DND-41 (cell line): Measurements from ENCODE around the gene EPC1.

ENCODE experiments used
- ATAC-seq: fragments of 200-7000 bp; cut with Tn5 transposase; 3 replicates; pipeline ENCODE4 v1.9.1; 2021; ENCODE audit warnings: low read depth; ENCODE audit not compliant: insufficient read depth
- DNase-seq: peaks from one replicate; pipeline ENCODE4 v3.0.0-alpha.2; 2020
- H2AFZ ChIP-seq: 2 replicates; pipeline ENCODE4 v1.6.0; 2012; ENCODE audit warnings: low read depth, low read length
- H3K27ac ChIP-seq: 2 replicates; pipeline ENCODE4 v1.5.1; 2012; ENCODE audit warnings: low read length, inconsistent platforms
- H3K27me3 ChIP-seq: fragments of 200-600 bp; sonication (generic); 2 replicates; pipeline ENCODE4 v1.6.0; 2012; ENCODE audit warnings: low read length, mild to moderate bottlenecking, inconsistent platforms; ENCODE audit not compliant: insufficient read depth, poor library complexity
- H3K36me3 ChIP-seq: 2 replicates; pipeline ENCODE4 v1.5.1; 2012; ENCODE audit warnings: low read length, inconsistent platforms; ENCODE audit not compliant: insufficient read depth
- H3K4me1 ChIP-seq: 2 replicates; pipeline ENCODE4 v1.5.1; 2012; ENCODE audit warnings: mild to moderate bottlenecking, low read length; ENCODE audit not compliant: insufficient read depth
- H3K4me2 ChIP-seq: 2 replicates; pipeline ENCODE4 v1.6.0; 2012; ENCODE audit warnings: mild to moderate bottlenecking, moderate library complexity, low read length, inconsistent platforms; ENCODE audit not compliant: insufficient read depth
- H3K4me3 ChIP-seq, 2 experiments: fragments of 200-600 bp in 1 of 2; shearing (Covaris generic) in 1 of 2; 2 replicates each; pipeline ENCODE4 v1.5.1; 2012 to 2016; ENCODE audit warnings: inconsistent platforms in 2 of 2, low read length in 2 of 2, mild to moderate bottlenecking in 2 of 2, low read depth in 1 of 2, moderate library complexity in 1 of 2
- H3K79me2 ChIP-seq: 2 replicates; pipeline ENCODE4 v1.6.0; 2012; ENCODE audit warnings: low read length, inconsistent platforms; ENCODE audit not compliant: insufficient read depth
- H3K9ac ChIP-seq: 2 replicates; pipeline ENCODE4 v1.6.0; 2012; ENCODE audit warnings: low read depth, mild to moderate bottlenecking, inconsistent platforms, low read length, moderate library complexity
- H3K9me3 ChIP-seq: 2 replicates; pipeline ENCODE4 v1.5.1; 2012; ENCODE audit warnings: low read length, moderate library complexity, mild to moderate bottlenecking, inconsistent platforms; ENCODE audit not compliant: insufficient read depth, severe bottlenecking
- H4K20me1 ChIP-seq: 2 replicates; pipeline ENCODE4 v1.6.0; 2012; ENCODE audit warnings: low read length; ENCODE audit not compliant: insufficient read depth
- EZH2 ChIP-seq: IDR thresholded peaks from 3 replicates; pipeline ENCODE4 v1.6.1; 2012; ENCODE audit warnings: borderline replicate concordance, low read depth, mild to moderate bottlenecking, moderate library complexity, low read length, inconsistent platforms; ENCODE audit not compliant: severe bottlenecking
- TF ChIP-seq, protein P1 (sequence below): IDR thresholded peaks from 2 replicates; pipeline ENCODE4 v1.5.1; 2012; ENCODE audit warnings: borderline replicate concordance, low read length, moderate library complexity, mild to moderate bottlenecking; ENCODE audit not compliant: poor library complexity, severe bottlenecking; ENCODE audit errors: extremely low read depth

EPC1 gene

DNA sequence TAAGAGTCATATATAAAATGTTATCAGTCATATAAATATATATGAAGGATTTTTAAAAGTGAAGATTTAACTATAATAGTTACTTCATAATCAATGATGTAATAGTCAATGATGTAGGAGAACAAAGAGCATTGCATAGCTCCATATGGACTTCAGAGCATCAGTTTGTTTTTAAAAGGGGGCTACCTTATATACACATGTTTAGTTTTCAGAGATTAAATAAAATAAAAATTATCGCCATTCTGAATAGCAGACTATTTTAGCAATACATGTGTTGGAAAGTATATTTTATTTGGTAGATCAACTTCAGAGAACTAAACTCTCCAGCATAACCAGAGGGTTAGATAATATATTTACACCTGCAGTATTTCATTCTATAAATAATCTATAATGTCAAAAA lies 29.1 kb upstream of the EPC1 start:
- peak overlapping the region; percentile 94 for H3K27ac ChIP-seq
- ATAC-seq (no peak), DNase-seq (no peak)
- peak overlapping the region; percentile 79 for H3K9ac ChIP-seq
- peak overlapping the region; percentile 73 to 86; a peak in 3 of 4 replicates for H3K4me3 ChIP-seq
- no peak for TF ChIP-seq EZH2
- TF ChIP-seq, protein P1, sequence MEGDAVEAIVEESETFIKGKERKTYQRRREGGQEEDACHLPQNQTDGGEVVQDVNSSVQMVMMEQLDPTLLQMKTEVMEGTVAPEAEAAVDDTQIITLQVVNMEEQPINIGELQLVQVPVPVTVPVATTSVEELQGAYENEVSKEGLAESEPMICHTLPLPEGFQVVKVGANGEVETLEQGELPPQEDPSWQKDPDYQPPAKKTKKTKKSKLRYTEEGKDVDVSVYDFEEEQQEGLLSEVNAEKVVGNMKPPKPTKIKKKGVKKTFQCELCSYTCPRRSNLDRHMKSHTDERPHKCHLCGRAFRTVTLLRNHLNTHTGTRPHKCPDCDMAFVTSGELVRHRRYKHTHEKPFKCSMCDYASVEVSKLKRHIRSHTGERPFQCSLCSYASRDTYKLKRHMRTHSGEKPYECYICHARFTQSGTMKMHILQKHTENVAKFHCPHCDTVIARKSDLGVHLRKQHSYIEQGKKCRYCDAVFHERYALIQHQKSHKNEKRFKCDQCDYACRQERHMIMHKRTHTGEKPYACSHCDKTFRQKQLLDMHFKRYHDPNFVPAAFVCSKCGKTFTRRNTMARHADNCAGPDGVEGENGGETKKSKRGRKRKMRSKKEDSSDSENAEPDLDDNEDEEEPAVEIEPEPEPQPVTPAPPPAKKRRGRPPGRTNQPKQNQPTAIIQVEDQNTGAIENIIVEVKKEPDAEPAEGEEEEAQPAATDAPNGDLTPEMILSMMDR: no peak
- H3K4me1 ChIP-seq: peaks cover 42% of the 10 kb centered on the region
- peak overlapping the region; percentile 66 for H3K4me2 ChIP-seq
- H3K9me3 ChIP-seq: no peaks in the 10 kb centered on the region
- no peaks in the 10 kb centered on the region for H3K27me3 ChIP-seq
- H3K79me2 ChIP-seq: peaks cover 78% of the 10 kb centered on the region
- H3K36me3 ChIP-seq: 0 out of 2 replicates have a peak, but pooled peaks cover 7% of the 10 kb centered on the region
- H4K20me1 ChIP-seq: peaks cover 3% of the 10 kb centered on the region
- H2AFZ ChIP-seq: no peak overlapping the region

DNA sequence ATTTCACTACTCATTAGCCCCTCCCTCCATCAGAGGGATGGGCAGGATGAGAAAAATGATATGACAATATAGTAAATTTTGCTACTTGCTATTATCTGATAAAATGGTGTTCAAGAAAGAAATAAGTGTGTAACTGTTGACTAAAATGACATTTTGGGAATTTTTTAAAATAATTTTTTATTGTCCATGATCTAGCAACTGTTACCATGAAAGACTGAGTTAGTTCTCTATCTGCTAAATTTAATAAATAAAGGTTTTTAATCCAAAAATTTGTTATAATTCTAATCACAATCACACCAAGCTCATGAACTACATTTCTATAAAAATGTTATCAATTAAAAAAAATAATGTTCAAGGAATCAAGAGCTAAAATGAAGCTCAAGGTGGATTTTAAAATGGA lies 28.7 kb upstream of the EPC1 start:
- Histone ChIP-seq H3K27me3 (no peaks in the 10 kb centered on the region), H3K4me2 (peak overlapping the region; percentile 66), H3K4me3 (peak overlapping the region; percentile 73 to 86; a peak in 2 of 4 replicates), H3K4me1 (peaks cover 42% of the 10 kb centered on the region), H3K79me2 (peaks cover 83% of the 10 kb centered on the region), H3K36me3 (0 out of 2 replicates have a peak, but pooled peaks cover 7% of the 10 kb centered on the region), H3K27ac (no peak overlapping the region), H2AFZ (no peak overlapping the region), H3K9me3 (no peaks in the 10 kb centered on the region), H3K9ac (peak overlapping the region; percentile 79), H4K20me1 (peaks cover 7% of the 10 kb centered on the region)
- ATAC-seq: no peak
- TF ChIP-seq, protein P1: no peak
- no peak for TF ChIP-seq EZH2
- DNase-seq: no peak

DNA sequence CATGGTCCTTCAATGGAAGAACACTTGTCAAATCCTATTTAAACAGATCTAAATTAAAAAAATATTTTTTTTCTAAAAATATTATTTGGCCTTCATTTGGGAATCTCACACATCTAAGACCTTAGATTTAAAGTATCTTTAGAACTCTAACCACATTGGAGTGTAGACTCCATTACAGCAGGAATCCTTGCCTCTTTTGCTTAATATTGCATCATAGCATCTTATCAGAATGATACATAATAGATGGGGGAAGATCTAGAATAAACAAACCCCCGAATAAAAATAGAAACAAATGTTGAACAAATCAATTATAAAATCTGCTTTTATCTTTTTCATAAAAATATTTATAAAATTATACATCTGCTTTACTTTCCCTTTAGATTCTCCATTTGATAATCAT lies 27.6 kb upstream of the EPC1 start:
- H3K36me3 ChIP-seq: peaks cover 10% of the 10 kb centered on the region; the same call in 1 of the 2 replicates
- H3K27me3 ChIP-seq: no peaks in the 10 kb centered on the region
- H3K4me2 ChIP-seq: peak overlapping the region; percentile 66; the same call in 1 of the 2 replicates
- H3K27ac ChIP-seq: no peak overlapping the region
- no peak overlapping the region for H2AFZ ChIP-seq
- peaks cover 7% of the 10 kb centered on the region for H4K20me1 ChIP-seq
- H3K79me2 ChIP-seq: peaks cover 92% of the 10 kb centered on the region
- no peak for ATAC-seq
- peaks cover 33% of the 10 kb centered on the region for H3K4me1 ChIP-seq
- no peak overlapping the region for H3K9ac ChIP-seq
- no peak overlapping the region; a peak in 1 of 4 replicates for H3K4me3 ChIP-seq
- no peaks in the 10 kb centered on the region for H3K9me3 ChIP-seq
- TF ChIP-seq, protein P1: no peak
- TF ChIP-seq EZH2: no peak
- DNase-seq: no peak
